H9 (cell line): Measurements from ENCODE around the gene NBL1. TPM values are rescaled to one million over a fixed set of nuclear protein-coding genes. Genes with fewer than 3 reads are reported as not detected.
"Not testable (repeated sequence)": the region's sequence is repeated elsewhere in the genome, so short reads cannot be mapped to it uniquely, and the experiment has no call there.

ENCODE experiments used
- DNase-seq: peaks from one replicate; pipeline ENCODE4 v3.0.0-alpha.2; 2017
- H2AFZ ChIP-seq: one replicate; pipeline ENCODE4 v1.6.1; 2013; ENCODE audit warnings: mild to moderate bottlenecking, low read length, control low read depth, moderate library complexity
- H2AK5ac ChIP-seq: 2 replicates; pipeline ENCODE4 v1.6.1; 2013; ENCODE audit warnings: low read length, control low read depth, mixed read lengths; ENCODE audit not compliant: insufficient read length
- H2BK120ac ChIP-seq: one replicate; pipeline ENCODE4 v1.6.1; 2013; ENCODE audit warnings: low read depth, mild to moderate bottlenecking, low read length, control low read depth, inconsistent platforms; ENCODE audit not compliant: poor library complexity, severe bottlenecking
- H2BK12ac ChIP-seq: 2 replicates; pipeline ENCODE4 v1.6.1; 2013; ENCODE audit warnings: low read length, control low read depth, mixed read lengths, low read depth; ENCODE audit not compliant: insufficient read length
- H2BK15ac ChIP-seq: 2 replicates; pipeline ENCODE4 v1.6.1; 2013; ENCODE audit warnings: low read depth, low read length, control low read depth
- H2BK20ac ChIP-seq: one replicate; pipeline ENCODE4 v1.6.1; 2013; ENCODE audit warnings: low read depth, mild to moderate bottlenecking, low read length, control low read depth, inconsistent platforms; ENCODE audit not compliant: poor library complexity, severe bottlenecking
- H2BK5ac ChIP-seq: 2 replicates; pipeline ENCODE4 v1.6.1; 2013; ENCODE audit warnings: low read length, control low read depth, mixed read lengths; ENCODE audit not compliant: insufficient read length
- H3K14ac ChIP-seq: 2 replicates; pipeline ENCODE4 v1.6.1; 2013; ENCODE audit warnings: low read length, control low read depth; ENCODE audit not compliant: insufficient read depth
- H3K18ac ChIP-seq: 2 replicates; pipeline ENCODE4 v1.6.1; 2013; ENCODE audit warnings: low read depth, mild to moderate bottlenecking, mixed read lengths, low read length, control low read depth; ENCODE audit not compliant: insufficient read length
- H3K23ac ChIP-seq: 2 replicates; pipeline ENCODE4 v1.6.1; 2013; ENCODE audit warnings: low read length, control low read depth, mixed read lengths, low read depth; ENCODE audit not compliant: insufficient read length
- H3K23me2 ChIP-seq: 2 replicates; pipeline ENCODE4 v1.6.1; 2013; ENCODE audit warnings: low read depth, mild to moderate bottlenecking, mixed read lengths, low read length, control low read depth; ENCODE audit not compliant: insufficient read length, poor library complexity, severe bottlenecking
- H3K27ac ChIP-seq: 2 replicates; pipeline ENCODE4 v1.5.1; 2013; ENCODE audit warnings: low read length, control low read depth, mixed read lengths, low read depth; ENCODE audit not compliant: insufficient read length
- H3K27me3 ChIP-seq: 2 replicates; pipeline ENCODE4 v1.6.1; 2013; ENCODE audit warnings: low read length, control low read depth, inconsistent platforms; ENCODE audit not compliant: insufficient read depth
- H3K4ac ChIP-seq: 2 replicates; pipeline ENCODE4 v1.6.1; 2013; ENCODE audit warnings: low read depth, mild to moderate bottlenecking, control low read depth, inconsistent platforms, low read length, moderate library complexity
- H3K4me1 ChIP-seq: 2 replicates; pipeline ENCODE4 v1.6.1; 2013; ENCODE audit warnings: low read length, control low read depth, inconsistent platforms; ENCODE audit not compliant: insufficient read depth
- H3K4me2 ChIP-seq: 2 replicates; pipeline ENCODE4 v1.6.1; 2013; ENCODE audit warnings: low read length, control low read depth, mixed read lengths; ENCODE audit not compliant: insufficient read length, insufficient read depth
- H3K56ac ChIP-seq: 2 replicates; pipeline ENCODE4 v1.6.1; 2013; ENCODE audit warnings: low read depth, mild to moderate bottlenecking, mixed read lengths, low read length, control low read depth; ENCODE audit not compliant: insufficient read length
- H3K79me1 ChIP-seq: 2 replicates; pipeline ENCODE4 v1.6.1; 2013; ENCODE audit warnings: low read depth, mild to moderate bottlenecking, moderate library complexity, low read length, control low read depth, inconsistent platforms; ENCODE audit not compliant: insufficient read depth, poor library complexity, severe bottlenecking
- H3K79me2 ChIP-seq: 2 replicates; pipeline ENCODE4 v1.6.1; 2013; ENCODE audit warnings: low read length, control low read depth, inconsistent platforms; ENCODE audit not compliant: insufficient read depth
- H3K9ac ChIP-seq: 2 replicates; pipeline ENCODE4 v1.6.1; 2013; ENCODE audit warnings: low read length, control low read depth, mixed read lengths; ENCODE audit not compliant: insufficient read length; ENCODE audit errors: extremely low read depth
- H3K9me3 ChIP-seq: one replicate; pipeline ENCODE4 v1.6.1; 2013; ENCODE audit warnings: low read depth, low read length, inconsistent platforms; ENCODE audit not compliant: control insufficient read depth
- H3T11ph ChIP-seq: one replicate; pipeline ENCODE4 v1.6.1; 2013; ENCODE audit warnings: mild to moderate bottlenecking, low read length, control low read depth, inconsistent platforms
- H4K20me1 ChIP-seq: one replicate; pipeline ENCODE4 v1.6.1; 2013; ENCODE audit not compliant: control insufficient read depth, insufficient read length, insufficient read depth
- H4K5ac ChIP-seq: 2 replicates; pipeline ENCODE4 v1.6.1; 2013; ENCODE audit warnings: low read depth, mild to moderate bottlenecking, mixed read lengths, low read length, control low read depth; ENCODE audit not compliant: insufficient read length
- H4K8ac ChIP-seq: replicated peaks from 2 replicates; pipeline ENCODE4 v1.6.1; 2013; ENCODE audit warnings: low read length, control low read depth, mixed read lengths, low read depth; ENCODE audit not compliant: insufficient read length
- H4K91ac ChIP-seq: 2 replicates; pipeline ENCODE4 v1.6.1; 2013; ENCODE audit warnings: low read depth, mild to moderate bottlenecking, moderate library complexity, mixed read lengths, low read length, control low read depth; ENCODE audit not compliant: insufficient read length
- H3K27ac Mint-ChIP-seq, 3 experiments: 2 replicates in 2 of 3; 3 replicates in 1 of 3; pipeline ENCODE4 v1.8.0; 2020 to 2021; ENCODE audit warnings: mixed read lengths in 3 of 3, mild to moderate bottlenecking in 1 of 3, moderate library complexity in 1 of 3
- H3K27me3 Mint-ChIP-seq: 2 replicates; pipeline ENCODE4 v1.8.0; 2021; ENCODE audit warnings: low read depth, mild to moderate bottlenecking, moderate library complexity, mixed read lengths
- H3K36me3 Mint-ChIP-seq, 3 experiments: 2 replicates in 2 of 3; 3 replicates in 1 of 3; pipeline ENCODE4 v1.8.0; 2020 to 2021; ENCODE audit warnings: low read depth in 3 of 3, mixed read lengths in 3 of 3; ENCODE audit not compliant: insufficient read depth in 1 of 3
- H3K4me1 Mint-ChIP-seq, 2 experiments: 2 replicates each; pipeline ENCODE4 v1.8.0; 2020; ENCODE audit warnings: mixed read lengths in 2 of 2
- H3K4me3 Mint-ChIP-seq, 2 experiments: 2 replicates in 1 of 2; 3 replicates in 1 of 2; pipeline ENCODE4 v1.8.0; 2020 to 2021; ENCODE audit warnings: mild to moderate bottlenecking in 2 of 2, mixed read lengths in 2 of 2, moderate library complexity in 1 of 2
- H3K9me3 Mint-ChIP-seq, 2 experiments: 2 replicates in 1 of 2; 3 replicates in 1 of 2; pipeline ENCODE4 v1.8.0; 2020; ENCODE audit warnings: mild to moderate bottlenecking in 2 of 2, mixed read lengths in 2 of 2, moderate library complexity in 1 of 2
- CTCF ChIP-seq: fragments of 200-600 bp; sonication (generic); conservative IDR thresholded peaks from 3 replicates; pipeline ENCODE4 v1.8.0; 2021; ENCODE audit warnings: antibody characterized with exemption, mild to moderate bottlenecking
- WGBS: extraction: QIAGEN DNeasy Blood & Tissue Kit; methylation state at CpG from one replicate; pipeline ENCODE4 v1.1.7; 2013; ENCODE audit warnings: missing lambda C conversion rate, low lambda C conversion rate, mixed read lengths; ENCODE audit not compliant: insufficient read length; ENCODE audit errors: extremely low coverage; 5-methylcytosine and 5-hydroxymethylcytosine counted together
- total RNA-seq: library from RNA; stranded (reverse); gene quantifications from 2 replicates; pipeline ENCODE4 v1.2.1, GENCODE V29; 2021

Gene NBL1
- total RNA-seq, 1 experiment from 2014 or later, result 6.4 TPM

- Histone ChIP-seq H3K27me3 (no peaks in the 10 kb centered on the region), H3K27ac (no peak overlapping the region), H2AFZ (no peak overlapping the region), H2BK12ac (no peak overlapping the region), H4K91ac (no peak overlapping the region), H4K20me1 (no peaks in the 10 kb centered on the region), H4K8ac (no peak overlapping the region), H3K79me2 (no peaks in the 10 kb centered on the region), H3K4me2 (no peak overlapping the region), H3T11ph (no peak overlapping the region), H3K79me1 (no peaks in the 10 kb centered on the region), H3K9ac (no peak overlapping the region), H2BK120ac (no peak overlapping the region), H3K18ac (no peak overlapping the region), H3K14ac (no peak overlapping the region), H2BK15ac (no peak overlapping the region), H3K23ac (no peak overlapping the region), H3K4me1 (peaks cover 13% of the 10 kb centered on the region; the same call in 1 of the 2 replicates), H3K9me3 (no peaks in the 10 kb centered on the region), H4K5ac (no peak overlapping the region), H2BK20ac (no peak overlapping the region), H3K23me2 (no peaks in the 10 kb centered on the region), H2AK5ac (no peak overlapping the region), H3K56ac (no peak overlapping the region), H3K4ac (no peak overlapping the region), H2BK5ac (no peak overlapping the region)
- H3K36me3 Mint-ChIP-seq, result peaks cover 10 to 33% (median 29%) of the 10 kb centered on the region in 3 experiments; a peak in 6 of 7 replicates
- no peaks in the 10 kb centered on the region for H3K9me3 Mint-ChIP-seq
- no CpG with 5 or more reads among the region's 4 CpGs for WGBS
- no peak for TF ChIP-seq CTCF
- H3K4me3 Mint-ChIP-seq, result no peak overlapping the region
- no peak for DNase-seq
- peaks cover 18 to 22% of the 10 kb centered on the region in 2 experiments for H3K4me1 Mint-ChIP-seq
- H3K27me3 Mint-ChIP-seq, result no peaks in the 10 kb centered on the region
- peak overlapping the region in 1 of 3 experiments; percentile 25; a peak in 1 of 7 replicates for H3K27ac Mint-ChIP-seq
Observed at GRCh38 chr1:19629357-19629756, 14.8 kb upstream of the NBL1 start.

- H3K4me3 Mint-ChIP-seq, H3K14ac ChIP-seq, H2AFZ ChIP-seq, H2AK5ac ChIP-seq, H3K79me2 ChIP-seq, H3K27me3 ChIP-seq, H3K23me2 ChIP-seq, H3K23ac ChIP-seq, H4K20me1 ChIP-seq, H3K4ac ChIP-seq, H3K79me1 ChIP-seq, H3K27ac ChIP-seq, H3K9me3 ChIP-seq, H3K56ac ChIP-seq, H2BK15ac ChIP-seq, H3K27me3 Mint-ChIP-seq, H2BK5ac ChIP-seq, H4K5ac ChIP-seq, H2BK20ac ChIP-seq, H4K8ac ChIP-seq, H3K9me3 Mint-ChIP-seq, H4K91ac ChIP-seq, H2BK12ac ChIP-seq, H3K18ac ChIP-seq, H2BK120ac ChIP-seq, DNase-seq, H3T11ph ChIP-seq, H3K9ac ChIP-seq, H3K4me2 ChIP-seq: not testable (repeated sequence)
- Mint-ChIP-seq H3K27ac (peak overlapping the region in 2 of 3 experiments; percentile 2 to 71; a peak in 1 of 7 replicates), H3K4me1 (peaks cover 18 to 22% of the 10 kb centered on the region in 2 experiments), H3K36me3 (peaks cover 10 to 27% (median 21%) of the 10 kb centered on the region in 3 experiments; a peak in 6 of 7 replicates)
- peaks cover 13% of the 10 kb centered on the region; the same call in 1 of the 2 replicates for H3K4me1 ChIP-seq
- WGBS, result no CpG with 5 or more reads among the region's 1 CpG
Observed at GRCh38 chr1:19630192-19630591, 13.9 kb upstream of the NBL1 start.
